PC-3 (cell line): ENCODE data around the gene STX17. TPM values are rescaled to one million over a fixed set of nuclear protein-coding genes. Genes with fewer than 3 reads are reported as not detected.

Experiments
- ATAC-seq: fragments of 200-7000 bp; cut with Tn5 transposase; 2 replicates; pipeline ENCODE4 v1.9.1; 2020; ENCODE audit warnings: mild to moderate bottlenecking, moderate library complexity
- BruUV-seq: library from RNA; stranded (reverse); fragments of 400-500 nt; replicated peaks from 2 replicates; lab custom pipeline; 2021; lab: Mats Ljungman, UMichigan
- CTCF ChIA-PET: fragments of 300-600 bp; sonication (Branson Sonifier 250); formaldehyde crosslinking; loops from one replicate; lab custom pipeline; 2022; ENCODE audit warnings: antibody characterized with exemption; lab: Charles Lee
- POLR2A ChIA-PET: fragments of 300-600 bp; sonication (Branson Sonifier 250); formaldehyde crosslinking; loops from one replicate; lab custom pipeline; 2022; ENCODE audit warnings: antibody characterized with exemption; ENCODE audit not compliant: unreplicated experiment; lab: Charles Lee
- DNase-seq: peaks from one replicate; pipeline ENCODE4 v3.0.0-alpha.2; 2015
- H2AFZ ChIP-seq: fragments of 300-600 bp; sonication (generic); 2 replicates; pipeline ENCODE4 v1.6.0; 2016; ENCODE audit warnings: antibody characterized with exemption, low read length
- H3F3A ChIP-seq: fragments of 300-600 bp; sonication (generic); one replicate; pipeline ENCODE4 v1.6.0; 2017; ENCODE audit warnings: antibody characterized with exemption, low read length, control low read depth, mild to moderate bottlenecking; ENCODE audit not compliant: unreplicated experiment
- H3K27ac ChIP-seq: fragments of 300-600 bp; sonication (generic); 2 replicates; pipeline ENCODE4 v1.5.1; 2016; ENCODE audit warnings: mild to moderate bottlenecking, low read length
- H3K27me3 ChIP-seq: fragments of 300-600 bp; sonication (generic); 2 replicates; pipeline ENCODE4 v1.6.1; 2016; ENCODE audit warnings: low read length, mixed read lengths
- H3K36me3 ChIP-seq: fragments of 300-600 bp; sonication (generic); 2 replicates; pipeline ENCODE4 v1.6.1; 2016; ENCODE audit warnings: low read depth, mixed run types, low read length, mixed read lengths
- H3K4me1 ChIP-seq: fragments of 300-600 bp; sonication (generic); 2 replicates; pipeline ENCODE4 v1.5.1; 2016; ENCODE audit warnings: low read length; ENCODE audit not compliant: insufficient read depth
- H3K4me2 ChIP-seq: fragments of 300-600 bp; sonication (generic); 2 replicates; pipeline ENCODE4 v1.6.0; 2016; ENCODE audit warnings: low read length
- H3K4me3 ChIP-seq: fragments of 300-600 bp; sonication (generic); 2 replicates; pipeline ENCODE4 v1.5.1; 2016; ENCODE audit warnings: mild to moderate bottlenecking, low read length, mixed read lengths
- H3K79me2 ChIP-seq: fragments of 300-600 bp; sonication (generic); 2 replicates; pipeline ENCODE4 v1.6.1; 2017; ENCODE audit warnings: low read length, mixed read lengths
- H3K9ac ChIP-seq: fragments of 300-600 bp; sonication (generic); 2 replicates; pipeline ENCODE4 v1.6.0; 2016; ENCODE audit warnings: mild to moderate bottlenecking, low read length
- H3K9me2 ChIP-seq: fragments of 300-600 bp; sonication (generic); replicated peaks from 2 replicates; pipeline ENCODE4 v1.6.1; 2016; ENCODE audit warnings: mixed run types, low read length, mixed read lengths
- H3K9me3 ChIP-seq: fragments of 300-600 bp; sonication (generic); 2 replicates; pipeline ENCODE4 v1.6.1; 2016; ENCODE audit warnings: low read length, mixed read lengths
- H4K20me1 ChIP-seq: fragments of 300-600 bp; sonication (generic); 2 replicates; pipeline ENCODE4 v1.6.1; 2016; ENCODE audit warnings: low read length, mixed read lengths
- EZH2 ChIP-seq: fragments of 300-600 bp; sonication (generic); IDR thresholded peaks from one replicate; pipeline ENCODE4 v1.6.1; 2017; ENCODE audit warnings: antibody characterized with exemption, mild to moderate bottlenecking, low read length; ENCODE audit not compliant: unreplicated experiment
- EZH2phosphoT487 ChIP-seq: fragments of 300-600 bp; sonication (generic); IDR thresholded peaks from 2 replicates; pipeline ENCODE4 v1.6.1; 2018; ENCODE audit warnings: mild to moderate bottlenecking, antibody characterized with exemption, low read length, borderline replicate concordance
- intact Hi-C: fragments of 100-400 bp; cut with micrococcal nuclease; formaldehyde crosslinking; loops from 2 replicates; pipeline ENCODE4 v1.9.0; 2023
- total RNA-seq: library from RNA; depleted of rRNA; stranded (reverse); fragments of >200 nt; gene quantifications from 2 replicates; pipeline ENCODE4 v1.2.3, GENCODE V29; 2014
- TF ChIP-seq, protein P1 (sequence below): fragments of 300-600 bp; sonication (generic); conservative IDR thresholded peaks from 2 replicates; pipeline ENCODE4 v1.5.1; 2017; ENCODE audit warnings: antibody characterized with exemption, low read depth, mild to moderate bottlenecking, low read length

The STX17 gene
- total RNA-seq, 1 experiment from 2014 or later: 12.8 TPM

DNA sequence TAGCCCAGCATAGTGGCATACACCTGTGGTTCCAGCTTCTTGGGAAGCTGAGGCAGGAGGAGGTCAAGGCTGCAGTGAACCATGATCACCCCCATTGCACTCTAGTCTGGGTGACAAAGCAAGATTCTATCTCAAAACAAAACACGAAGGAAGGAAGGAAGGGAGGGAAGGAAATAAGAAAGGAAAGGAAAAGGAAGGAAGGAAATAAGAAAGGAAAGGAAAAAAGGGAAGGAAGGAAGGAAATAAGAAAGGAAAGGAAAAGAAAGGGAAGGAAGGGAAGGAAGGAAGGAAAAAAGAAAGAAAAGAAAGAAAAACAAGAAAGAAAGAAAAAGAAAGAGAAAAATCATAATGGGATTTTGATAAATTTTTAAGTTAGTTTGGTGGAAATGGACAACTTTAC lies 3.1 kb upstream of the STX17 start:
- no peak for TF ChIP-seq EZH2
- TF ChIP-seq EZH2phosphoT487: no peak
- TF ChIP-seq, protein P1, sequence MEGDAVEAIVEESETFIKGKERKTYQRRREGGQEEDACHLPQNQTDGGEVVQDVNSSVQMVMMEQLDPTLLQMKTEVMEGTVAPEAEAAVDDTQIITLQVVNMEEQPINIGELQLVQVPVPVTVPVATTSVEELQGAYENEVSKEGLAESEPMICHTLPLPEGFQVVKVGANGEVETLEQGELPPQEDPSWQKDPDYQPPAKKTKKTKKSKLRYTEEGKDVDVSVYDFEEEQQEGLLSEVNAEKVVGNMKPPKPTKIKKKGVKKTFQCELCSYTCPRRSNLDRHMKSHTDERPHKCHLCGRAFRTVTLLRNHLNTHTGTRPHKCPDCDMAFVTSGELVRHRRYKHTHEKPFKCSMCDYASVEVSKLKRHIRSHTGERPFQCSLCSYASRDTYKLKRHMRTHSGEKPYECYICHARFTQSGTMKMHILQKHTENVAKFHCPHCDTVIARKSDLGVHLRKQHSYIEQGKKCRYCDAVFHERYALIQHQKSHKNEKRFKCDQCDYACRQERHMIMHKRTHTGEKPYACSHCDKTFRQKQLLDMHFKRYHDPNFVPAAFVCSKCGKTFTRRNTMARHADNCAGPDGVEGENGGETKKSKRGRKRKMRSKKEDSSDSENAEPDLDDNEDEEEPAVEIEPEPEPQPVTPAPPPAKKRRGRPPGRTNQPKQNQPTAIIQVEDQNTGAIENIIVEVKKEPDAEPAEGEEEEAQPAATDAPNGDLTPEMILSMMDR: no peak
- Histone ChIP-seq H3K27ac (no peak overlapping the region), H3K9me3 (no peaks in the 10 kb centered on the region), H3K79me2 (peaks cover 15% of the 10 kb centered on the region), H3K9ac (no peak overlapping the region), H3K4me2 (no peak overlapping the region), H3F3A (no peaks in the 10 kb centered on the region), H3K36me3 (no peaks in the 10 kb centered on the region), H3K4me3 (no peak overlapping the region), H2AFZ (no peak overlapping the region), H4K20me1 (no peaks in the 10 kb centered on the region), H3K4me1 (peaks cover 9% of the 10 kb centered on the region; the same call in 1 of the 2 replicates), H3K27me3 (no peaks in the 10 kb centered on the region), H3K9me2 (no peaks in the 10 kb centered on the region)
- BruUV-seq: no TSS peak
- CTCF ChIA-PET: no interaction called here
- ATAC-seq (no peak), DNase-seq (no peak)
- intact Hi-C loops: loop anchor here (10.0 kb wide), 1 partner anchor 111 kb away; no protein-coding TSS in a partner anchor
- POLR2A ChIA-PET: no interaction called here

DNA sequence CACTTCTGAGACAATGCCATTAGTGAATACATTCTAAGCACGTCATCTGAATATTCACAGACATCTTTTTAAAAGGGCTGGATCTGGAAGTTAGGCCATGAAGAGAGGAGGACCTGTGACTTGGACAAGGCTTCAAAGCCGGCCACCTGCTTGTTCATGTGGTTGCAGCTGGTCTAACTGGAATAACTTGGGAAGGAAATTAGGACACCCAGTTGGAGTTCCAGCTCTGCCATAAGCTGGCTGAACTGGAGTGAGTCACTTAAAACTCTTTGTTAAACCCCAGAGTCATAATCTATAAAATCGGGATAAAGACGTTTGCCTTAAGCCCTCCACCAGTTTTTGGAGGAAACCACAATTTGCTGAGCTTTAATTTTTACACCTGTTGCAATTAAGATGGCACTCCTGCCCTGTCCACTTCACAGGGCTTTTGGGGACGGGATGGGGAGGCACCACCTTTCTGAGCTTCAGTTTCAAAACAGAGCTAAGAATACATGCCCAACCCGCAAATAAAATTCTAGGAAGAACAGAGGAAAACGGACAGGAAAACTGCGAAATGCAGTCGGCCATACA lies 536 bp upstream of the STX17 start:
- ChIA-PET CTCF (no interaction called here), POLR2A (no interaction called here)
- H3K27me3 ChIP-seq: no peaks in the 10 kb centered on the region
- BruUV-seq: TSS peak; percentile 71
- H3F3A ChIP-seq: no peaks in the 10 kb centered on the region
- H3K9ac ChIP-seq: peak overlapping the region; percentile 57
- no peaks in the 10 kb centered on the region for H3K36me3 ChIP-seq
- DNase-seq (peak; percentile 74), ATAC-seq (peak; percentile 33)
- H3K9me2 ChIP-seq: no peaks in the 10 kb centered on the region
- H2AFZ ChIP-seq: peak overlapping the region; percentile 98
- H3K79me2 ChIP-seq: peaks cover 29% of the 10 kb centered on the region
- intact Hi-C loops: loop anchor here (1.0 to 10.0 kb wide), 3 partner anchors 34 to 109 kb away; no protein-coding TSS in a partner anchor
- H4K20me1 ChIP-seq: no peaks in the 10 kb centered on the region
- H3K27ac ChIP-seq: peak overlapping the region; percentile 69
- peaks cover 9% of the 10 kb centered on the region; the same call in 1 of the 2 replicates for H3K4me1 ChIP-seq
- peak overlapping the region; percentile 85 for H3K4me3 ChIP-seq
- TF ChIP-seq EZH2: no peak
- no peak for TF ChIP-seq EZH2phosphoT487
- TF ChIP-seq, protein P1: no peak
- H3K4me2 ChIP-seq: peak overlapping the region; percentile 98
- H3K9me3 ChIP-seq: no peaks in the 10 kb centered on the region

DNA sequence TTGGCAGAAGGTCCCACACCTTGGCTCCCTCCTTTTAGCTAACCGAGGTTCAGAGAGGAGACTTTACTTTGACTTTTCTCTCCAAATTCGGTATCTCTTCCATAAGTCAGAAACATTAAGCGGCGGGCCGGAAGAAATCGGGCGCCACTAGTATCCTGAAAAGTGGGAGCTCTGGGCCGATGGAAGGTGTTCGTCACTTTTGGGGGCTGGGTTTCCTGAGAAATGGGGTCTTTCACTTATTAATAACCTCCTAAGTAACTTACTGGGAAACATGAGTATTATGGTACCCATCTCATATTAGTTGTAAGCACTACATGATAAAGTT lies 716 bp downstream of the STX17 start:
- no peaks in the 10 kb centered on the region for H3K36me3 ChIP-seq
- intact Hi-C loops: loop anchor here (5.0 to 10.0 kb wide), 2 partner anchors 35 to 108 kb away; no protein-coding TSS in a partner anchor
- no peaks in the 10 kb centered on the region for H4K20me1 ChIP-seq
- H3K9me2 ChIP-seq: no peaks in the 10 kb centered on the region
- H3K4me3 ChIP-seq: peak overlapping the region; percentile 85
- BruUV-seq: no TSS peak
- peak overlapping the region; percentile 82 for H2AFZ ChIP-seq
- ATAC-seq: no peak
- DNase-seq: no peak
- H3K4me2 ChIP-seq: peak overlapping the region; percentile 98
- CTCF ChIA-PET: no interaction called here
- no peaks in the 10 kb centered on the region for H3K27me3 ChIP-seq
- no peaks in the 10 kb centered on the region for H3F3A ChIP-seq
- no peaks in the 10 kb centered on the region for H3K9me3 ChIP-seq
- peak overlapping the region; percentile 91 for H3K9ac ChIP-seq
- H3K79me2 ChIP-seq: peaks cover 29% of the 10 kb centered on the region
- peak overlapping the region; percentile 62; the same call in 1 of the 2 replicates for H3K27ac ChIP-seq
- POLR2A ChIA-PET: interaction anchor here (0.5 kb wide), 1 partner anchor 8 kb away, joined by 6 read pairs; no protein-coding TSS in a partner anchor
- TF ChIP-seq, protein P1: no peak
- TF ChIP-seq EZH2 (no peak), EZH2phosphoT487 (no peak)
- H3K4me1 ChIP-seq: peaks cover 9% of the 10 kb centered on the region; the same call in 1 of the 2 replicates
